GM19372 (cell line): ENCODE results near the gene CLDN5.

Experiments
- ATAC-seq: cut with Tn5 transposase; IDR thresholded peaks from one replicate; pipeline ENCODE4 v1.9.1; 2021; ENCODE audit warnings: mild to moderate bottlenecking, low read depth, moderate library complexity; ENCODE audit not compliant: unreplicated experiment

Gene CLDN5

GRCh38 chr22:19523240-19524169 lies 705 bp downstream of the CLDN5 start:
- no peak for ATAC-seq

GRCh38 chr22:19522881-19523239 lies 1.4 kb downstream of the CLDN5 start:
- ATAC-seq = no peak

GRCh38 chr22:19522190-19522880 lies 1.9 kb downstream of the CLDN5 start:
- no peak for ATAC-seq

GRCh38 chr22:19520566-19521305 lies 3.5 kb downstream of the CLDN5 start:
- no peak for ATAC-seq

- ATAC-seq = no peak
Observed at GRCh38 chr22:19520007-19520406, 4.2 kb downstream of the CLDN5 start.

- no peak for ATAC-seq
Observed at GRCh38 chr22:19519041-19519926, 4.9 kb downstream of the CLDN5 start.

GRCh38 chr22:19518635-19519034 lies 5.6 kb downstream of the CLDN5 start:
- ATAC-seq = no peak

GRCh38 chr22:19517919-19518611 lies 6.1 kb downstream of the CLDN5 start:
- no peak for ATAC-seq

GRCh38 chr22:19517171-19517500 lies 7.1 kb downstream of the CLDN5 start:
- no peak for ATAC-seq

GRCh38 chr22:19516378-19517170 lies 7.6 kb downstream of the CLDN5 start:
- ATAC-seq = no peak

GRCh38 chr22:19515654-19516377 lies 8.4 kb downstream of the CLDN5 start:
- ATAC-seq = no peak

GRCh38 chr22:19514831-19515565 lies 9.2 kb downstream of the CLDN5 start:
- no peak for ATAC-seq

- no peak for ATAC-seq
Observed at GRCh38 chr22:19513823-19514222, 10.4 kb downstream of the CLDN5 start.

GRCh38 chr22:19510919-19511341 lies 13.3 kb downstream of the CLDN5 start:
- ATAC-seq = no peak

- ATAC-seq = no peak
Observed at GRCh38 chr22:19509923-19510322, 14.3 kb downstream of the CLDN5 start.

GRCh38 chr22:19509191-19509590 lies 15.0 kb downstream of the CLDN5 start:
- ATAC-seq = no peak

- no peak for ATAC-seq
Observed at GRCh38 chr22:19508024-19508776, 16.0 kb downstream of the CLDN5 start.
